Prostate gland (tissue), 2 donors: ENCODE results near the gene ACTR1A.

ENCODE experiments used
- CTCF ChIP-seq, 4 experiments: fragments of 200-600 bp in 2 of 4; fragments of 450-650 bp in 2 of 4; sonication (generic) in 2 of 4; IDR thresholded peaks; 1 replicate in 3 of 4; 2 replicates in 1 of 4; pipeline ENCODE4 v1.5.1; 2016 to 2019; ENCODE audit warnings: antibody characterized with exemption in 4 of 4, mild to moderate bottlenecking in 2 of 4, moderate library complexity in 2 of 4
- POLR2A ChIP-seq: fragments of 450-650 bp; IDR thresholded peaks from one replicate; pipeline ENCODE4 v1.6.1; 2016; ENCODE audit warnings: antibody characterized with exemption, mild to moderate bottlenecking
- POLR2AphosphoS5 ChIP-seq: sonication (generic); formaldehyde crosslinking; IDR thresholded peaks from one replicate; pipeline ENCODE4 v1.6.1; 2017; ENCODE audit warnings: antibody characterized with exemption

GRCh38 chr10:102450124-102450373 is 52.5 kb downstream of the ACTR1A start:
- no peak for TF ChIP-seq CTCF (IDR thresholded peaks at IDR 0.05)
- no peak for TF ChIP-seq POLR2AphosphoS5
- TF ChIP-seq POLR2A: no peak
